Measurements from ENCODE around the gene HOXB1.

Gene HOXB1

DNA sequence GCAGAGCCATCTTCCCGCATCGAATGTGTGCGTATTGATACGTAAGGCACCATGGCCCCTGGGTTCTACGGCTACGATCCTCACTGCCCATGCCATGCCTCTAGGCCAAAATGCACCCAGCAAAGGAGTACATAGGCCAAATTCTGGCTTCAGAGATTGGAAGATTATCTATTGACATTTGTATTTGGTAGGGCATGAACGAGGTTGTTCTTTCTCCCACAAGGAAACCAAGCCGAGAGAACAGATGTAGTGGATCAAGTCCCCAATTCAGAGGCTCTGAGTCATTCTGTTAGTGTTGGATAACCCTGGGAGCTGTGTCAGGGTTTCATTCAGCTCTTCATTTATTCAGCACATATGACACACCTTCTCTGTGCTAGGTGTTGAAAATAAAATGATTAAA lies 36.5 kb downstream of the HOXB1 start:
- H3K27ac ChIP-seq (ENCODE audit: low read depth, low read length), result no peak overlapping the region
- 93% methylated on average over 8 of the region's 8 CpGs for WGBS
- H3K27me3 ChIP-seq (ENCODE audit: insufficient read depth, low read length), result peaks cover 82% of the 10 kb centered on the region
- H3K9me3 ChIP-seq (ENCODE audit: insufficient read depth, low read depth, low read length), result no peaks in the 10 kb centered on the region
- no peak overlapping the region for H3K9ac ChIP-seq (ENCODE audit: low read depth, low read length)
- H3K4me1 ChIP-seq (ENCODE audit: insufficient read depth, low read length), result peaks cover 18% of the 10 kb centered on the region
- no peak overlapping the region for H3K4me3 ChIP-seq (ENCODE audit: low read length)
- no peaks in the 10 kb centered on the region for H3K36me3 ChIP-seq (ENCODE audit: insufficient read depth, low read length)

DNA sequence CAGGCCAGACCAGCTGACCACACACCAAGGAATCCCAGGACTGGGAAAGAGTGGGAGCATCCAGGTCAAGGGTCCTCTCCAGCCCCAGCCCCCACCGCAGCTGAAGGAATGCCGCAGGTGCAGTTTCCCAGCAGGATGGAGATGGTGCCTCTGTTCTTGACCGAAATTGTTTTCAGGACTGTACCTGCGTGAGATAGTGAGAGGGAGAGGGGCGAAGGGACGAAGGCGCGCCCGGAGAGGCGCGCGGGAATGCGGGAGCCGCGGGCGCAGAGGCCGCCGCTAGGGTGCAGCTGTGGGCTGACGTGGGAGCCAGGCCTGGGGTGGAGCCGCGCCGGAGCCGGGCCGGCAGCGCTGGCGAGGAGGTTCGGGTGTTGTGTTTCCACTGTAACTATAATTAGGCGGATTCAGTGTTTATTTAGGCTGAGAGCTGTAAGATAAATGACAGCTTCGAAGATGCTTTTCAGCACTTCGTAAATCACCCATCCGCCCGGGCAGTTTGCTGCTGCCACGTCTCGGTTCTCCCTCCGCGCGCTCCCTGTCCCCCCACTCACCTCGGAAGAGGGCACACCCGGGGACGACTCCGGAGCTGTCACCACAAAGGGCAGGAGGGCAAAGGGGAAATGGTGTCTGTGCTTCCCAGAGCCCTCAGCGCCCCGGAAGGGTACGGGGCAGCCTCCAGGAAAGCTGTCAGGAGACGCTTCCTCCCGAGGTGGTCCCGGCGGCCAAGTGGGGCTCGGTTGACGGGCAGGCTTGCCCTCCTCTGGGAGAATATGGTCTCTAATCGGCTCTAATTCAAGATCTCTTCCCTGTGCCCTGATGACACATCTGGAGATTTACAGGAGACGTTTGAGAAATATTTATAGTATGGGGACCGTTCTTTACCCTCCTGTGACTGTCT lies 38.2 kb downstream of the HOXB1 start:
- Histone ChIP-seq H3K27ac (ENCODE audit: low read depth, low read length) (no peak overlapping the region), H3K4me3 (ENCODE audit: low read length) (peak overlapping the region; percentile 45), H3K9ac (ENCODE audit: low read depth, low read length) (no peak overlapping the region), H3K27me3 (ENCODE audit: insufficient read depth, low read length) (peaks cover 79% of the 10 kb centered on the region), H3K9me3 (ENCODE audit: insufficient read depth, low read depth, low read length) (no peaks in the 10 kb centered on the region), H3K36me3 (ENCODE audit: insufficient read depth, low read length) (no peaks in the 10 kb centered on the region), H3K4me1 (ENCODE audit: insufficient read depth, low read length) (peaks cover 10% of the 10 kb centered on the region; the same call in 1 of the 2 replicates)
- 9% methylated on average over 53 of the region's 53 CpGs for WGBS

DNA sequence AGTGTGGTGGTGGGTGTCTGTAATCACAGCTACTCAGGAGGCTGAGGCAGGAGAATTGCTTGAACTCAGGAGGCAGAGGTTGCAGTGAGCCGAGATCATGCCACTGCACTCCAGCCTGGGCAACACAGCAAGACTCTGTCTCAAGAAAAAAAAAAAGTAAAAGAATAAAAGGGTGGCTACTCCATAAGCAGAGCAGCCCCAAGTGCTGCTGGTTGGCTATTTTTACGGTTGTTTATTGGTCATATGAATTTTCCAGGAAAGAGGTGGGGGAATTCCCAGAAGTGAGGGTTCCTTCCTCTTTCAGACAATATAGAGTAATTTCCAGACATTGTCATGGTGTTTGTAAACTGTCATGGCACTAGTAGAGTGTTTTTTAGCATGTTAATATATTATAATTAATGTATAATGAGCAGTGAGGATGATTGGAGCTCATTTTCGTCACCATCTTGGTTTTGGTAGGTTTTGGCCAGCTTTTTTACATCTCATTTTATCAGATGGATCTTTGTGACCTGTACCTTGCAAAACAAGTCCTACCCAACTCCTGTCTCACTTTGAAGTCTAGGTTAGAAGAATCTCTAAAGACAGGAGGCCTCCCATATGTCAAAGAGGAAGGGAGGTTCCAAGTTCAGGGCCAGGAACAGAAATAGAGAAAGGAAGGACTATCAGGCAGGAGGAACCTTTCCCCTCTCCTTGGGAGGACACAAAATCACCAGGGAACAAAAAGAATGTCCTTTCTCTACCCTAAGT lies 39.1 kb downstream of the HOXB1 start:
- Histone ChIP-seq H3K9me3 (ENCODE audit: insufficient read depth, low read depth, low read length) (no peaks in the 10 kb centered on the region), H3K36me3 (ENCODE audit: insufficient read depth, low read length) (no peaks in the 10 kb centered on the region), H3K9ac (ENCODE audit: low read depth, low read length) (no peak overlapping the region), H3K4me1 (ENCODE audit: insufficient read depth, low read length) (peaks cover 10% of the 10 kb centered on the region; the same call in 1 of the 2 replicates), H3K4me3 (ENCODE audit: low read length) (no peak overlapping the region), H3K27ac (ENCODE audit: low read depth, low read length) (no peak overlapping the region), H3K27me3 (ENCODE audit: insufficient read depth, low read length) (peaks cover 71% of the 10 kb centered on the region)
- WGBS, result 94% methylated on average over 2 of the region's 3 CpGs

DNA sequence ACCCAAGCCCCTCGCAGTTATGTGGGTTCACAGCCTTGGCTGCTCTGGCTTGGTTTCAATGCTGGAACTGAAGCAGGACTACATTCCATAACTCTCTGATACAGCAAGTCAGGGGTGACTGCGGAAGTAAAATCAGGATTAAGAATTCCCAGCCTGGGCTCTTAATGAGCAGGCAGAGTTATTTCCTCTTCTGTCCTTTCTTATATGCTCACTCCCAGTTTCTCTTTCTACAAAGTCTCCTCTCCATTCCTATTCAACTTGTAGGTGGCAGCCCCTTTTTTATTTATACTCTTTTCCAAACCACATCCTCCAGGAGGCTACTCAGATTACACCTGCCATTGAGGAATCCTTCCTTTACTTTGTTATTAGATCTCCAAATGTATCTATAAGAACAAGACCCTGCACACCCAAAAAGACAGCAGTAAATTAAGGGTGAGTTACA lies 40.3 kb downstream of the HOXB1 start:
- WGBS, result 88% methylated on average over 2 of the region's 2 CpGs
- H3K27ac ChIP-seq (ENCODE audit: low read depth, low read length), result no peak overlapping the region
- H3K27me3 ChIP-seq (ENCODE audit: insufficient read depth, low read length), result peaks cover 61% of the 10 kb centered on the region
- H3K4me1 ChIP-seq (ENCODE audit: insufficient read depth, low read length), result peaks cover 13% of the 10 kb centered on the region; the same call in 1 of the 2 replicates
- no peak overlapping the region for H3K9ac ChIP-seq (ENCODE audit: low read depth, low read length)
- no peaks in the 10 kb centered on the region for H3K9me3 ChIP-seq (ENCODE audit: insufficient read depth, low read depth, low read length)
- H3K36me3 ChIP-seq (ENCODE audit: insufficient read depth, low read length), result no peaks in the 10 kb centered on the region
- H3K4me3 ChIP-seq (ENCODE audit: low read length), result no peak overlapping the region

DNA sequence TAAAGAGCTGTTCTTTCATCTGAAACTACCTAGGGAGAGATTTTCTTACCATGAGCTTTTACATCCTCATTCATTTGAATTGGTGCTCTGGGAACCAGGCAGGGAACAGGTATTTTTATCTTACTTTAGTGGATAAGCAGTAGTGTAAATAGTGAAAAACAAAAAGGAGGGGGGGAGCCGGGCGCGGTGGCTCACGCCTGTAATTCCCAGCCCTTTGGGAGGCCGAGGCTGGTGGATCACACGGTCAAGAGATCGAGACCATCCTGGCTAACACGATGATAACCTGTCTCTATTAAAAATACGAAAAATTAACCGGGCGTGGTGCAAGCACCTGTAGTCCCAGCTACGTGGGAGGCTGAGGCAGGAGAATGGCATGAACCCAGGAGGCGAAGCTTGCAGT lies 41.0 kb downstream of the HOXB1 start:
- Histone ChIP-seq H3K9ac (ENCODE audit: low read depth, low read length) (no peak overlapping the region), H3K4me1 (ENCODE audit: insufficient read depth, low read length) (peaks cover 13% of the 10 kb centered on the region; the same call in 1 of the 2 replicates), H3K4me3 (ENCODE audit: low read length) (no peak overlapping the region), H3K36me3 (ENCODE audit: insufficient read depth, low read length) (no peaks in the 10 kb centered on the region), H3K9me3 (ENCODE audit: insufficient read depth, low read depth, low read length) (no peaks in the 10 kb centered on the region), H3K27me3 (ENCODE audit: insufficient read depth, low read length) (peaks cover 55% of the 10 kb centered on the region), H3K27ac (ENCODE audit: low read depth, low read length) (no peak overlapping the region)
- 64% methylated on average over 13 of the region's 13 CpGs for WGBS

DNA sequence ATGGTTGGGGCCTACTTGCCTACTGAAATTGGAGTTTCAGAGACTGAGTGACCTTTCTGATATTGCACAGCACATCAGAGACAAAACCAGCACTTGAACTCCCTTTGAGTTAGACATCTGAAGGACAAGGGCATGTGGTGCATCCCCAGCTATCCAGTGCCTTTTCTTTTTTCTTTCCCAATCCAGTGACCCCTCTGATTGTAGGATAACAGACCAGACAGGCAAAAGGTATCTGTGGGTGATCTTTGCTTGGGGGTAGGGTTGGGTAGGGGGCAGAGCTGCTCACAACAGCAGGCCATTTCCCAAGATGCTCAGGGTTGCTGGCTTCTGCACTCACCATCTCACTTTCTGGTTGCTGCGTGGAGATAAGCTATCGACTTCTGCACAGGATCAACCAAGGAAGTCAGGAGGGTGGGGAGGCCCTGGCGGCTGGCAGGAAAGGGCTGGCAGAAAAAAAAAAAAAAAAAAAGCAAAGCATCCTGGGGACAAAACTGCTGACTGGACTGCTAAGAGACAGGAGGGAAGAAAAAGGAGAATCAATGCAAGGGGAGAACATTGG lies 42.2 kb downstream of the HOXB1 start:
- Histone ChIP-seq H3K9me3 (ENCODE audit: insufficient read depth, low read depth, low read length) (no peaks in the 10 kb centered on the region), H3K27ac (ENCODE audit: low read depth, low read length) (no peak overlapping the region), H3K4me1 (ENCODE audit: insufficient read depth, low read length) (peaks cover 19% of the 10 kb centered on the region; the same call in 1 of the 2 replicates), H3K4me3 (ENCODE audit: low read length) (no peak overlapping the region), H3K9ac (ENCODE audit: low read depth, low read length) (no peak overlapping the region), H3K27me3 (ENCODE audit: insufficient read depth, low read length) (peaks cover 48% of the 10 kb centered on the region), H3K36me3 (ENCODE audit: insufficient read depth, low read length) (no peaks in the 10 kb centered on the region)
- WGBS, result 72% methylated on average over 3 of the region's 3 CpGs

DNA sequence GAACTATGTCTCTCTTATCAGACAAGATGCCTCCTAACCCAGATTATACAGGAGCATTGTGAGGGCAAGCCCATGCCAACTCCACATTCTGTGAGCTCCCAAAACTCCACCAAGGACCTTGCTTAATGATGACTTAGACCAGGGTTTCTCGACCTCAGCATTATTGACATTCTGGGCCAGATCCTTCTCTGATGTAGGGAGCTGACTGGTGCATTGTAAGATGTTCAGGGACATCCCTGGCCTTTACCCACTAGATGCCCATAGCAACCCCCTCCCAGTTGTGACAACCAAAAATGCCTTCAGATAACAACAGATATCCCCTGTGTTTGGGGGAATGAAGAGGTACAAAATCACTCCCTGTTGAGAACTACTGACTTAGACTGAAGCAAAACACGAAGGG lies 43.6 kb downstream of the HOXB1 start:
- H3K9me3 ChIP-seq (ENCODE audit: insufficient read depth, low read depth, low read length), result no peaks in the 10 kb centered on the region
- H3K4me3 ChIP-seq (ENCODE audit: low read length), result no peak overlapping the region
- no peak overlapping the region for H3K9ac ChIP-seq (ENCODE audit: low read depth, low read length)
- H3K36me3 ChIP-seq (ENCODE audit: insufficient read depth, low read length), result no peaks in the 10 kb centered on the region
- H3K27ac ChIP-seq (ENCODE audit: low read depth, low read length), result no peak overlapping the region
- H3K4me1 ChIP-seq (ENCODE audit: insufficient read depth, low read length), result peaks cover 22% of the 10 kb centered on the region; the same call in 1 of the 2 replicates
- peaks cover 41% of the 10 kb centered on the region for H3K27me3 ChIP-seq (ENCODE audit: insufficient read depth, low read length)
- 90% methylated on average over 2 of the region's 2 CpGs for WGBS

DNA sequence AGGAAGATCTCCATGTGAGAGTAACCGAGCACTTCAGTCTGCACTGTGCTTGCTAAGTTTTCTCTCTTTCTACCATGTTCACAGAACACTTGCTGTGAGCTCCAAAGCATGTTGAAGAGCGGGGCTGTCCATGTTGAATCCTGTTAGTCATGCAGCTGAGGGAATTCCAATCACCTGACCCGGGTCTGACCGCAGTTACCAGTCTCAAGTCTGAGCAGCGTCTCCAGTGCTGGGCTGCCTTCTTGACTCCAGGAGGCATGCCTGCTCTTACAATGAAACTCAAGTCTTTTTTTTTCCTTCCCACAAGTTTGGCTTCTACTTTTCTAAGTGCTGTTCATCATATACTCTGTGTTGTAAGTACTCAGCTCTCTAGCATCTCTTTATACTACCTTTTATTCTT lies 44.3 kb downstream of the HOXB1 start:
- no peak overlapping the region for H3K4me3 ChIP-seq (ENCODE audit: low read length)
- H3K4me1 ChIP-seq (ENCODE audit: insufficient read depth, low read length), result peaks cover 22% of the 10 kb centered on the region; the same call in 1 of the 2 replicates
- no peak overlapping the region for H3K27ac ChIP-seq (ENCODE audit: low read depth, low read length)
- no peaks in the 10 kb centered on the region for H3K36me3 ChIP-seq (ENCODE audit: insufficient read depth, low read length)
- 54% methylated on average over 5 of the region's 5 CpGs for WGBS
- peaks cover 35% of the 10 kb centered on the region for H3K27me3 ChIP-seq (ENCODE audit: insufficient read depth, low read length)
- H3K9me3 ChIP-seq (ENCODE audit: insufficient read depth, low read depth, low read length), result no peaks in the 10 kb centered on the region
- no peak overlapping the region for H3K9ac ChIP-seq (ENCODE audit: low read depth, low read length)

DNA sequence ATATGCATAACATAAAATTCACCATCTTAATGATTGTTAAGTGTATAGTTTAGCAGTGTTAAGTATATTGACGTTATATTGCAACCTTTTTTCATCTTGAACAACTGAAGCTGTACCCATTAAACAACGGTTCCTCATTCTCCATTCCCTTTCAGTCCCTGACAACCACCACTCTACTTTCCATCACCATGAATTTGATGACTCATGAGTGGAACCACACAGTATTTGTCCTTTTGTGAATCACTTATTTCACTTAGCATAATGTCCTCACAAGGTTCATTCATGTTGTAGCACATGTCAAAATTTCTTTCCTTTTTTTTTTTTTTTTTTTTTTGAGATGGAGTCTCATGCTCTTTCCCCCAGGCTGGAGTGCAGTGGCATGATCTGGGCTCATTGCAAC lies 46.0 kb downstream of the HOXB1 start:
- H3K36me3 ChIP-seq (ENCODE audit: insufficient read depth, low read length), result no peaks in the 10 kb centered on the region
- no peak overlapping the region for H3K4me3 ChIP-seq (ENCODE audit: low read length)
- H3K4me1 ChIP-seq (ENCODE audit: insufficient read depth, low read length), result peaks cover 21% of the 10 kb centered on the region; the same call in 1 of the 2 replicates
- 93% methylated on average over 2 of the region's 2 CpGs for WGBS
- no peaks in the 10 kb centered on the region for H3K9me3 ChIP-seq (ENCODE audit: insufficient read depth, low read depth, low read length)
- no peak overlapping the region for H3K27ac ChIP-seq (ENCODE audit: low read depth, low read length)
- peaks cover 19% of the 10 kb centered on the region for H3K27me3 ChIP-seq (ENCODE audit: insufficient read depth, low read length)
- no peak overlapping the region for H3K9ac ChIP-seq (ENCODE audit: low read depth, low read length)

DNA sequence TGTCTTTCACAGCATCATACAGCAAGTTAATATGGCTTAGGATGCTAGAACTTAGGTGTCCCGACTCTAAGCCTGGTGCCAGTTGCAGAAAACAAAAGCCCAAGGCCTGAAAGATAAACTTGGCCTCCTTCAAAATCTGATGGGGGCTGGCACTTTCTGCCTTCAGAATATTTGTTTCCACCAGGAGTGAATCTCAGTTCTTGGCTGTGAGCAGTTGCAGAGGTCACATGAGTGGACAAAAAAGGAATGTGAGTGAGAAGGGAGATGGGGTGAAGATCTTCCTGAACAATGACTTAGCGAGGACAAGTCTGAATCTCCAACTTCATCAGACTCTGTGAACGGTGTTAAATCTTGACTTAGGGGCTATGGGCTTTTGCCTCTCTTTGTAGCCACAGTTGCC lies 46.6 kb downstream of the HOXB1 start:
- Histone ChIP-seq H3K27ac (ENCODE audit: low read depth, low read length) (no peak overlapping the region), H3K4me3 (ENCODE audit: low read length) (no peak overlapping the region), H3K27me3 (ENCODE audit: insufficient read depth, low read length) (peaks cover 19% of the 10 kb centered on the region), H3K9me3 (ENCODE audit: insufficient read depth, low read depth, low read length) (no peaks in the 10 kb centered on the region), H3K9ac (ENCODE audit: low read depth, low read length) (no peak overlapping the region), H3K36me3 (ENCODE audit: insufficient read depth, low read length) (no peaks in the 10 kb centered on the region), H3K4me1 (ENCODE audit: insufficient read depth, low read length) (peaks cover 16% of the 10 kb centered on the region; the same call in 1 of the 2 replicates)
- 89% methylated on average over 3 of the region's 3 CpGs for WGBS
